SK-N-SH (cell line): ENCODE data around the gene PEF1.

Source experiments
- CTCF ChIP-seq: fragments of 200-600 bp; sonication (generic); IDR thresholded peaks from 2 replicates; pipeline ENCODE4 v1.6.1; 2017; ENCODE audit warnings: antibody characterized with exemption, mild to moderate bottlenecking, moderate library complexity
- ELF1 ChIP-seq: IDR thresholded peaks from 2 replicates; pipeline ENCODE4 v1.4.0; 2012
- FOXJ3 ChIP-seq: sonication (generic); formaldehyde crosslinking; IDR thresholded peaks from 2 replicates; pipeline ENCODE4 v1.5.1; 2020; ENCODE audit warnings: mild to moderate bottlenecking, missing genetic modification reagents
- GABPA ChIP-seq: IDR thresholded peaks from 2 replicates; pipeline ENCODE4 v1.4.0; 2012; ENCODE audit warnings: low read depth, mild to moderate bottlenecking
- JUND ChIP-seq: IDR thresholded peaks from 2 replicates; pipeline ENCODE4 v1.4.0; 2012
- SMC3 ChIP-seq: IDR thresholded peaks from 2 replicates; pipeline ENCODE4 v1.6.1; 2012; ENCODE audit warnings: low read depth, low read length, improper control_type of control experiment
- TAF1 ChIP-seq: IDR thresholded peaks from 2 replicates; pipeline ENCODE4 v1.6.1; 2012; ENCODE audit warnings: low read depth, mild to moderate bottlenecking, low read length, moderate library complexity, borderline replicate concordance
- TCF12 ChIP-seq: IDR thresholded peaks from 2 replicates; pipeline ENCODE4 v1.4.0; 2012
- TEAD4 ChIP-seq: IDR thresholded peaks from 2 replicates; pipeline ENCODE4 v1.4.0; 2012; ENCODE audit warnings: mild to moderate bottlenecking, borderline replicate concordance; ENCODE audit not compliant: insufficient read depth

DNA sequence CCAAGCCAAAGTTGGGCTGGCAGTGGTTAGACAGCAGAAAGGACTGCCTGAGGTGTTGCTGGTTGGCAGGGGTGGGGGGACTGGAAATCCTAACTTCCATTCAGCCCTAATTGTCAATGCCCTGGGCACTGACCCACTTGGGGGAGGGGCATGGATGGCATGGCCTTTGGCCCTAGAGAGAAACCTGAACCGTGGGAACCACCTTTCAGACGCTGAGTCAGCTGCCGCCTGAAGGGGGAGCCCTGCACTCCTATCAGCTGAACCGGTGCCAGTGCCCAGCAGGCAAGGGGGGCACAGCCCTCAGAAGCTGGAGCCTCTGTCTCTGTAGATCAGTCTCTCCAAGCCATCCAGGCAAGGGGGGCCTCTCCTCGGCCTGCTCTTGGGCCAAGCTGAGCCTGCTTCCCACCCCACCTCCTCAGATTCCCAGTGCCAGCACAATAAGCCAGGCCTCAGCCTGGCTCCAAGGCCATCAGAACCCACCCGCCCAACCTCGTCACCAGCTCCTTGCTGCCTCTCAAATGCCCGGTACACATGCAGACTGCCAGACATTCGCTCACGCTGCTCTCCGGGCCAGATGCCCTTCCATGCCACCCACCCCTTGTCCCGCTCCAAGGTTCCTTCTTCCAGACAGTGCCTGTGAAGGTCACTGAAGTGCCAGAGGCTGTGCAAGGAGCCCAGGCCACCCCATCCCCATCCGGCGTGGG lies 56.8 kb downstream of the PEF1 start:
- TF ChIP-seq TEAD4 (no peak), CTCF (peak; percentile 78), SMC3 (peak; percentile 42; the same call in 1 of the 2 replicates), ELF1 (no peak), FOXJ3 (CRISPR knock-in tag) (no peak), JUND (no peak), GABPA (no peak), TAF1 (no peak), TCF12 (no peak)
